K562 (cell line): ENCODE results near the gene NES. TPM values are rescaled to one million over a fixed set of nuclear protein-coding genes. Genes with fewer than 3 reads are reported as not detected.

Source experiments
- CEBPZ ChIP-seq: fragments of 150-350 bp; IDR thresholded peaks from 2 replicates; pipeline ENCODE4 v1.6.1; 2014; ENCODE audit warnings: low read depth, mild to moderate bottlenecking, low read length, borderline replicate concordance
- DIDO1 ChIP-seq: fragments of 450-650 bp; IDR thresholded peaks from 2 replicates; pipeline ENCODE4 v1.6.1; 2016; ENCODE audit warnings: low read depth, missing biosample characterization, missing genetic modification characterization
- HEY1 ChIP-seq: fragments of 250-450 bp; sonication (Bioruptor Pico); IDR thresholded peaks from 2 replicates; pipeline ENCODE4 v1.5.0; 2020; ENCODE audit warnings: mild to moderate bottlenecking, moderate library complexity, borderline replicate concordance
- MAZ ChIP-seq, 2 experiments: fragments of 450-650 bp in 1 of 2; sonication (generic) in 1 of 2; formaldehyde crosslinking; IDR thresholded peaks in 1 of 2; conservative IDR thresholded peaks in 1 of 2; 2 replicates each; pipeline versions ENCODE4 v1.4.0 to v1.5.0; 2020; ENCODE audit warnings: mild to moderate bottlenecking in 1 of 2, missing genetic modification reagents in 1 of 2
- MYNN ChIP-seq, 2 experiments: sonication (generic); formaldehyde crosslinking in 1 of 2; IDR thresholded peaks; 2 replicates each; pipeline versions ENCODE4 v1.5.0 to v1.6.1; 2016 to 2020; ENCODE audit warnings: antibody characterized with exemption in 1 of 2, missing genetic modification reagents in 1 of 2
- NCOA4 ChIP-seq: fragments of 450-650 bp; IDR thresholded peaks from 2 replicates; pipeline ENCODE4 v1.6.1; 2018; ENCODE audit warnings: mild to moderate bottlenecking; ENCODE audit not compliant: partially characterized antibody
- PHF21A ChIP-seq: fragments of 450-650 bp; IDR thresholded peaks from 2 replicates; pipeline ENCODE4 v1.6.1; 2017; ENCODE audit warnings: low read depth, borderline replicate concordance
- RNF219 ChIP-seq: fragments of 250-450 bp; sonication (Bioruptor Pico); IDR thresholded peaks from 2 replicates; pipeline ENCODE4 v1.5.0; 2022; ENCODE audit warnings: mild to moderate bottlenecking
- ZBTB40 ChIP-seq, 2 experiments: fragments of 450-650 bp in 1 of 2; sonication (generic) in 1 of 2; formaldehyde crosslinking in 1 of 2; IDR thresholded peaks; 2 replicates each; pipeline versions ENCODE4 v1.7.1 to v1.9.0; 2016 to 2022; ENCODE audit warnings: inconsistent platforms in 1 of 2, mild to moderate bottlenecking in 1 of 2, missing genetic modification reagents in 1 of 2
- polyA plus RNA-seq, 8 experiments: library from polyadenylated mRNA; depleted of rRNA in 4 of 8; stranded (reverse) in 5 of 8; unstranded in 3 of 8; fragments of >200 nt; fragmentation: Nextera tagmentation in 2 of 8; fragmentation: Illumina TruSeq in 1 of 8; extraction: Ambion mirVana in 2 of 8; extraction: Trizol in 1 of 8; gene quantifications; 2 replicates each; pipeline versions ENCODE4 v1.2.1 to v1.2.3, GENCODE V29; 2011 to 2014; ENCODE audit warnings: inconsistent platforms in 1 of 8, missing spikeins in 1 of 8
- total RNA-seq, 7 experiments: library from RNA; depleted of rRNA in 6 of 7; stranded (reverse); fragments of >200 nt in 6 of 7; fragmentation: Illumina TruSeq in 2 of 7; extraction: Trizol in 2 of 7; gene quantifications; 2 replicates each; pipeline versions ENCODE4 v1.2.1 to v1.2.3, GENCODE V29; 2011 to 2021; ENCODE audit warnings: low replicate concordance in 1 of 7

Gene NES
- total and polyA plus RNA-seq, 9 of the 15 experiments (the other 6 are each of a cell fraction or from before 2014, with no cell fraction given): 0.10 to 8.6 (median 4.2) TPM

GRCh38 chr1:156705918-156706656 lies 28.9 kb upstream of the NES start (continued):
- no peak for TF ChIP-seq CEBPZ
- no peak for TF ChIP-seq RNF219 (CRISPR knock-in tag)
- TF ChIP-seq MYNN (IDR thresholded peaks at IDR 0.05): no peak
- no peak for TF ChIP-seq MYNN (CRISPR knock-in tag; IDR thresholded peaks at IDR 0.05)
- TF ChIP-seq MAZ (CRISPR knock-in tag; conservative IDR thresholded peaks at IDR 0.05 in 1 of 2, IDR thresholded peaks at IDR 0.05 in 1 of 2): peak; percentile 90 to 98
- no peak for TF ChIP-seq NCOA4
- TF ChIP-seq PHF21A: no peak
- TF ChIP-seq HEY1 (CRISPR knock-in tag): no peak
- no peak for TF ChIP-seq DIDO1 (tag)
- TF ChIP-seq ZBTB40 (IDR thresholded peaks at IDR 0.05): 0 out of 2 replicates have a peak, but pooled peaks have one; percentile 41
- TF ChIP-seq ZBTB40 (CRISPR knock-in tag; IDR thresholded peaks at IDR 0.05): no peak
